A549 treated with GW870086 at 1 μM for 4 hours (cell line): Measurements from ENCODE around the gene TUBB3. TPM values are rescaled to one million over a fixed set of nuclear protein-coding genes. Genes with fewer than 3 reads are reported as not detected.

Source experiments
- total RNA-seq: library from RNA; stranded (reverse); fragments of 200-300 nt; extraction: Qiagen RNA extraction; gene quantifications from 5 replicates; pipeline ENCODE4 v1.2.3, GENCODE V29; 2022; ENCODE audit warnings: low read depth

The TUBB3 gene
- 199 to 259 TPM (median 236 TPM) in 5 replicates for total RNA-seq

DNA sequence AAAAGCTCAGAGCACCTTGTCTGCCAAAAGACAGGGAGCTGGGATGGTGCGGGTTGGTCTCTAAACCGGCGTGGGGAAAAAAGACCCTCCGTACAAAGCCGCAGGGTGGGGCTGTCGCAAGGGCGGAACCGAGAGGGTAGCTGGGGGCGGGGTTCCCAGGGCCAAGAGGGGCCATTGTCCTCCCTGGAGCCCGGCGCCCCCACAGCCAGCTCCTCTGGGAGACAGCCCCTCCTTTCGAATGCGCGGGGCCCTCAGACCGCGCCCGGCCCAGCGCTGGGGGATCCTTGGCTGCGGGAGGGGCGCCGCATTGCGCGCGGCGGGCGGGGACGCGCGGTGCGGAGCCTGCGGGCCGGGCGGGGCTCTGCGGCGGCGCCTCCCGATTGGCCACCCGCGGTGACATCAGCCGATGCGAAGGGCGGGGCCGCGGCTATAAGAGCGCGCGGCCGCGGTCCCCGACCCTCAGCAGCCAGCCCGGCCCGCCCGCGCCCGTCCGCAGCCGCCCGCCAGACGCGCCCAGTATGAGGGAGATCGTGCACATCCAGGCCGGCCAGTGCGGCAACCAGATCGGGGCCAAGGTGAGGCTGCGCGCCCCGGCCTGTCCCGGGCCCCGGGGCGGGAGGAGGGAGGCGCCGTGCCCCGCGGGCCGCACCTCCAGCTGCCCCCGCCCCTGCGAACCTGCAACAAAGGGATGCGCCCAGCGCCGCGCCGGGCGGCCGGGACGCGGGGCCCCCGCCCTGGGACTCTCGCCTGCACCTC is at the start of gene TUBB3:
TUBB3 (plus strand) TSS at position 459 of the 756 bp plus-strand sequence; CDS start at position 519, 60 bp downstream.

DNA sequence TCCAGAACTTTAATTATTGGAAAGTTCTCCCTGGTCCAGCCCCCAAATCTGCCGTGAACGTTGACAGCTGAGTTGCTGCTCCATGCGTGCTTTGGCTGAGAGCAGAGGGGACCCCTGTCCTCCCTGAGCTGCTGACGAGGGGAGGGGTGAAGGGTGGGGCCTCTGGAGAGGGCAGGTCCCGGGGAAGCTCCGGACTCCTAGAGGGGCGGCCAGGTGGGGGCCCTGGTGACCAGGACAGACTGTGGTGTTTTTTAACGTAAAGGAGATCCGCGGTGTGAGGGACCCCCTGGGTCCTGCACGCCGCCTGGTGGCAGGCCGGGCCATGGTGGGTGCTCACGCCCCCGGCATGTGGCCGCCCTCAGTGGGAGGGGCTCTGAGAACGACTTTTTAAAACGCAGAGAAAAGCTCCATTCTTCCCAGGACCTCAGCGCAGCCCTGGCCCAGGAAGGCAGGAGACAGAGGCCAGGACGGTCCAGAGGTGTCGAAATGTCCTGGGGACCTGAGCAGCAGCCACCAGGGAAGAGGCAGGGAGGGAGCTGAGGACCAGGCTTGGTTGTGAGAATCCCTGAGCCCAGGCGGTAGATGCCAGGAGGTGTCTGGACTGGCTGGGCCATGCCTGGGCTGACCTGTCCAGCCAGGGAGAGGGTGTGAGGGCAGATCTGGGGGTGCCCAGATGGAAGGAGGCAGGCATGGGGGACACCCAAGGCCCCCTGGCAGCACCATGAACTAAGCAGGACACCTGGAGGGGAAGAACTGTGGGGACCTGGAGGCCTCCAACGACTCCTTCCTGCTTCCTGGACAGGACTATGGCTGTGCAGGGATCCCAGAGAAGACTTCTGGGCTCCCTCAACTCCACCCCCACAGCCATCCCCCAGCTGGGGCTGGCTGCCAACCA is 4.4 kb upstream of the TUBB3 start, which contains the start of gene MC1R:
MC1R (plus strand) TSS at position 410 of the 895 bp plus-strand sequence; CDS start at position 807, 397 bp downstream.

Other genes starting within 250 kb of the TUBB3 start
- gene CDK10, start 236.7 kb upstream of the TUBB3 start, total RNA-seq = 37.1 to 79.5 TPM (median 45.3 TPM) in 5 replicates
- 9.7 to 12.5 TPM (median 11.6 TPM) in 5 replicates for gene SPATA2L, start 221.6 kb upstream of the TUBB3 start, total RNA-seq
- 4.0 to 5.2 TPM (median 4.8 TPM) in 5 replicates for gene VPS9D1, start 202.4 kb upstream of the TUBB3 start, total RNA-seq
- 17.4 to 22.3 TPM (median 19.0 TPM) in 5 replicates for gene ZNF276, start 201.8 kb upstream of the TUBB3 start, total RNA-seq
- 25.2 to 38.5 TPM (median 34.0 TPM) in 5 replicates for gene FANCA, start 106.7 kb upstream of the TUBB3 start, total RNA-seq
- 5.9 to 8.4 TPM (median 7.9 TPM) in 5 replicates for gene SPIRE2, start 94.9 kb upstream of the TUBB3 start, total RNA-seq
- gene TCF25, start 49.8 kb upstream of the TUBB3 start, total RNA-seq = 60.9 to 74.7 TPM (median 73.0 TPM) in 5 replicates
- gene MC1R, start 4.5 kb upstream of the TUBB3 start, total RNA-seq = 4.5 to 7.3 TPM (median 6.4 TPM) in 5 replicates
- 98.8 to 115 TPM (median 111 TPM) in 5 replicates for gene DEF8, start 25.4 kb downstream of the TUBB3 start, total RNA-seq
- gene DBNDD1, start 96.1 kb downstream of the TUBB3 start, total RNA-seq = 45.5 to 65.7 TPM (median 58.6 TPM) in 5 replicates
- gene PRDM7, start 154.0 kb downstream of the TUBB3 start, total RNA-seq = not detected in 5 replicates